ENCODE results near the gene TAF9B.

DNA sequence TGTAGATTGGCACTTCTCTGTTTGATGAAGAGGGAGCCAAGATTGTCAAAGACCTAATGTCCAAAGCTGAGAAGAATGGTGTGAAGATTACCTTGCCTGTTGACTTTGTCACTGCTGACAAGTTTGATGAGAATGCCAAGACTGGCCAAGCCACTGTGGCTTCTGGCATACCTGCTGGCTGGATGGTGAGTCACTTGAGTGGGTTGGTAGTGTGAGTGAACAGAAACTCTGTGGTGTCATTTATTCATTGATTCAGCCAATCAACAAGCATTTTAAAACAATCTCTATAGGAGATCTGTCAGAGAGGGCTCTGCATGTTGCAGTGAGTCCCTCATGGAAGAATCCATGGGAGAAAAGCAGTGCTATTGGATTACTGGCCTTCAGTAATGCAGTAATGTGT is 16.3 kb downstream of the TAF9B start:
- TF ChIP-seq, protein P1, sequence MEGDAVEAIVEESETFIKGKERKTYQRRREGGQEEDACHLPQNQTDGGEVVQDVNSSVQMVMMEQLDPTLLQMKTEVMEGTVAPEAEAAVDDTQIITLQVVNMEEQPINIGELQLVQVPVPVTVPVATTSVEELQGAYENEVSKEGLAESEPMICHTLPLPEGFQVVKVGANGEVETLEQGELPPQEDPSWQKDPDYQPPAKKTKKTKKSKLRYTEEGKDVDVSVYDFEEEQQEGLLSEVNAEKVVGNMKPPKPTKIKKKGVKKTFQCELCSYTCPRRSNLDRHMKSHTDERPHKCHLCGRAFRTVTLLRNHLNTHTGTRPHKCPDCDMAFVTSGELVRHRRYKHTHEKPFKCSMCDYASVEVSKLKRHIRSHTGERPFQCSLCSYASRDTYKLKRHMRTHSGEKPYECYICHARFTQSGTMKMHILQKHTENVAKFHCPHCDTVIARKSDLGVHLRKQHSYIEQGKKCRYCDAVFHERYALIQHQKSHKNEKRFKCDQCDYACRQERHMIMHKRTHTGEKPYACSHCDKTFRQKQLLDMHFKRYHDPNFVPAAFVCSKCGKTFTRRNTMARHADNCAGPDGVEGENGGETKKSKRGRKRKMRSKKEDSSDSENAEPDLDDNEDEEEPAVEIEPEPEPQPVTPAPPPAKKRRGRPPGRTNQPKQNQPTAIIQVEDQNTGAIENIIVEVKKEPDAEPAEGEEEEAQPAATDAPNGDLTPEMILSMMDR (IDR thresholded peaks at IDR 0.05 in 4 of 5, conservative IDR thresholded peaks at IDR 0.05 in 1 of 5): no peak
- no peak for TF ChIP-seq POLR2A (IDR thresholded peaks at IDR 0.05)
